Stomach (tissue), 9 donors: ENCODE results near the gene RPS19. TPM values are rescaled to one million over a fixed set of nuclear protein-coding genes. Genes with fewer than 3 reads are reported as not detected.

Experiments
- DNase-seq, 2 donors: peaks; one replicate each; pipeline versions ENCODE4 v3.0.0 to v3.0.0-alpha.2; 2013 to 2019
- H3K27ac ChIP-seq, 5 donors: fragments of 200-600 bp in 4 of 5; sonication (generic) in 4 of 5; one replicate each; pipeline ENCODE4 v1.5.1; 2013 to 2019; ENCODE audit warnings: mild to moderate bottlenecking in 1 of 5, moderate library complexity in 1 of 5
- H3K27me3 ChIP-seq, 3 donors: fragments of 200-600 bp; sonication (generic); one replicate each; pipeline ENCODE4 v1.5.1; 2017 to 2019; ENCODE audit warnings: mixed run types in 1 of 3
- H3K36me3 ChIP-seq, 4 donors: fragments of 200-600 bp; sonication (generic); 1 replicate in 3 of 4; 2 replicates in 1 of 4; pipeline ENCODE4 v1.5.1; 2016 to 2019
- H3K4me1 ChIP-seq, 4 donors: fragments of 200-600 bp; sonication (generic); one replicate each; pipeline ENCODE4 v1.5.1; 2016 to 2019
- H3K4me3 ChIP-seq, 4 donors: fragments of 200-600 bp; sonication (generic) in 3 of 4; one replicate each; pipeline ENCODE4 v1.5.1; 2016 to 2019; ENCODE audit warnings: mild to moderate bottlenecking in 1 of 4
- H3K9me3 ChIP-seq, 4 donors: fragments of 200-600 bp; sonication (generic); one replicate each; pipeline ENCODE4 v1.5.1; 2016 to 2019
- CTCF ChIP-seq, 7 experiments: fragments of 450-650 bp in 4 of 7; fragments of 200-600 bp in 3 of 7; sonication (generic) in 3 of 7; IDR thresholded peaks; one replicate each; pipeline ENCODE4 v1.5.1; 2016 to 2019; ENCODE audit warnings: antibody characterized with exemption in 7 of 7, control low read depth in 2 of 7, mild to moderate bottlenecking in 1 of 7
- EP300 ChIP-seq: sonication (generic); formaldehyde crosslinking; IDR thresholded peaks from one replicate; pipeline ENCODE4 v1.6.1; 2017; ENCODE audit warnings: antibody characterized with exemption
- POLR2A ChIP-seq, 4 donors: fragments of 450-650 bp; IDR thresholded peaks; one replicate each; pipeline ENCODE4 v1.6.1; 2016; ENCODE audit warnings: antibody characterized with exemption in 4 of 4, control low read depth in 2 of 4, mild to moderate bottlenecking in 1 of 4, moderate library complexity in 1 of 4
- POLR2AphosphoS5 ChIP-seq, 3 donors: sonication (generic); formaldehyde crosslinking; IDR thresholded peaks; one replicate each; pipeline ENCODE4 v1.6.1; 2016; ENCODE audit warnings: antibody characterized with exemption in 3 of 3
- WGBS, 5 donors: extraction: QIAGEN DNeasy Blood & Tissue Kit in 3 of 5; methylation state at CpG; one replicate each; pipeline versions ENCODE4 v1.1.5 to v1.1.7; 2013 to 2018; 5-methylcytosine and 5-hydroxymethylcytosine counted together
- intact Hi-C: fragments of 100-400 bp; cut with DNase I; formaldehyde crosslinking; loops from one replicate; pipeline ENCODE4 v1.15.1; 2023; ENCODE audit warnings: low total_unique reads
- polyA plus RNA-seq, 3 donors: library from polyadenylated mRNA; stranded (reverse); fragments of 200-250 nt; gene quantifications; one replicate each; pipeline ENCODE4 v1.2.3, GENCODE V29; 2013
- total RNA-seq, 5 donors: library from RNA; depleted of rRNA; stranded (reverse); fragments of >200 nt; gene quantifications; one replicate each; pipeline versions ENCODE4 v1.1.0 to v1.2.3, GENCODE V29; 2014 to 2016
- donor health status: healthy with polysubstance abuse.
- donor health status: Bipolar disorder and iron deficiency.
- donor health status: healthy.

RPS19 gene
- total and polyA plus RNA-seq, 8 donors = 394 to 4,242 (median 1,438) TPM

GRCh38 chr19:41915776-41916414 is 55.8 kb downstream of the RPS19 start:
- no peaks in the 10 kb centered on the region for H3K9me3 ChIP-seq
- no peak overlapping the region for H3K4me3 ChIP-seq
- no peak for DNase-seq
- H3K4me1 ChIP-seq = peaks cover 5 to 33% (median 25%) of the 10 kb centered on the region in 4 donors
- 15 to 39% (median 30%) methylated on average over 26 to 27 of the region's 27 CpGs for WGBS, 5 donors
- no peaks in the 10 kb centered on the region for H3K36me3 ChIP-seq
- intact Hi-C loops = no loop called here
- no peak overlapping the region for H3K27ac ChIP-seq
- H3K27me3 ChIP-seq = peaks cover 7 to 98% (median 84%) of the 10 kb centered on the region in 3 donors
- TF ChIP-seq POLR2AphosphoS5 (IDR thresholded peaks at IDR 0.05) (no peak), POLR2A (IDR thresholded peaks at IDR 0.05) (no peak), EP300 (no peak), CTCF (IDR thresholded peaks at IDR 0.05) (no peak)

GRCh38 chr19:41917676-41918075 is 57.6 kb downstream of the RPS19 start:
- intact Hi-C loops = no loop called here
- TF ChIP-seq POLR2A (IDR thresholded peaks at IDR 0.05) = no peak
- TF ChIP-seq CTCF (IDR thresholded peaks at IDR 0.05) = no peak
- no peak for TF ChIP-seq EP300
- no peak for TF ChIP-seq POLR2AphosphoS5 (IDR thresholded peaks at IDR 0.05)
- Histone ChIP-seq H3K4me1 (peaks cover 5 to 27% (median 24%) of the 10 kb centered on the region in 4 donors), H3K9me3 (no peaks in the 10 kb centered on the region), H3K4me3 (no peak overlapping the region), H3K36me3 (no peaks in the 10 kb centered on the region), H3K27ac (no peak overlapping the region), H3K27me3 (peaks cover 18 to 98% (median 84%) of the 10 kb centered on the region in 3 donors)
- DNase-seq = no peak
- WGBS, 5 donors = 34 to 50% (median 40%) methylated on average over 3 to 12 of the region's 12 CpGs

- H3K9me3 ChIP-seq = no peaks in the 10 kb centered on the region
- no peak for TF ChIP-seq POLR2A (IDR thresholded peaks at IDR 0.05)
- no peak for TF ChIP-seq POLR2AphosphoS5 (IDR thresholded peaks at IDR 0.05)
- no peak for TF ChIP-seq CTCF (IDR thresholded peaks at IDR 0.05)
- TF ChIP-seq EP300 = no peak
- DNase-seq = no peak
- H3K4me1 ChIP-seq = peaks cover 3 to 23% (median 20%) of the 10 kb centered on the region in 4 donors
- H3K27me3 ChIP-seq = peaks cover 18 to 98% (median 84%) of the 10 kb centered on the region in 3 donors
- no peaks in the 10 kb centered on the region for H3K36me3 ChIP-seq
- no peak overlapping the region for H3K27ac ChIP-seq
- intact Hi-C loops = no loop called here
- H3K4me3 ChIP-seq = no peak overlapping the region
- whole genome bisulfite sequencing, 5 donors = 71 to 91% (median 79%) methylated on average over 4 to 6 of the region's 6 CpGs
Measured at GRCh38 chr19:41918095-41918494, 58.0 kb downstream of the RPS19 start.

GRCh38 chr19:41918653-41919244 is 58.7 kb downstream of the RPS19 start:
- no peaks in the 10 kb centered on the region for H3K36me3 ChIP-seq
- no peak for DNase-seq
- H3K4me3 ChIP-seq = no peak overlapping the region
- no peaks in the 10 kb centered on the region for H3K9me3 ChIP-seq
- H3K27ac ChIP-seq = no peak overlapping the region
- H3K4me1 ChIP-seq = peaks cover 0 to 17% (median 14%) of the 10 kb centered on the region in 4 donors
- intact Hi-C loops = no loop called here
- WGBS, 5 donors = 86 to 95% (median 93%) methylated on average over 5 of the region's 5 CpGs
- H3K27me3 ChIP-seq = peaks cover 14 to 98% (median 80%) of the 10 kb centered on the region in 3 donors
- TF ChIP-seq CTCF (IDR thresholded peaks at IDR 0.05) (no peak), EP300 (no peak), POLR2AphosphoS5 (IDR thresholded peaks at IDR 0.05) (no peak), POLR2A (IDR thresholded peaks at IDR 0.05) (no peak)
